HEK293 (cell line): Measurements from ENCODE around the gene SKIL.

Experiments
- CTCF ChIP-seq: fragments of 450-650 bp; formaldehyde crosslinking; IDR thresholded peaks from 2 replicates; pipeline ENCODE4 v1.5.1; 2016; ENCODE audit warnings: missing biosample characterization, missing genetic modification characterization
- GLI4 ChIP-seq: fragments of 450-650 bp; formaldehyde crosslinking; IDR thresholded peaks from 2 replicates; pipeline ENCODE4 v1.5.1; 2016; ENCODE audit warnings: missing biosample characterization, missing genetic modification characterization
- SALL2 ChIP-seq: fragments of 450-650 bp; formaldehyde crosslinking; IDR thresholded peaks from 2 replicates; pipeline ENCODE4 v1.5.0; 2017; ENCODE audit warnings: missing biosample characterization, mild to moderate bottlenecking, missing genetic modification characterization, borderline replicate concordance
- SP2 ChIP-seq: fragments of 450-650 bp; formaldehyde crosslinking; IDR thresholded peaks from 2 replicates; pipeline ENCODE4 v1.5.1; 2016; ENCODE audit warnings: missing biosample characterization, missing genetic modification characterization
- ZBTB20 ChIP-seq: fragments of 450-650 bp; formaldehyde crosslinking; IDR thresholded peaks from 2 replicates; pipeline ENCODE4 v1.5.1; 2016; ENCODE audit warnings: missing biosample characterization, missing genetic modification characterization
- ZNF24 ChIP-seq: fragments of 450-650 bp; formaldehyde crosslinking; IDR thresholded peaks from 2 replicates; pipeline ENCODE4 v1.5.1; 2016; ENCODE audit warnings: missing biosample characterization, missing genetic modification characterization
- ZNF549 ChIP-seq: fragments of 450-650 bp; IDR thresholded peaks from 2 replicates; pipeline ENCODE4 v1.5.1; 2018; ENCODE audit warnings: missing biosample characterization, missing genetic modification characterization, mild to moderate bottlenecking, inconsistent platforms, moderate library complexity
- ZNF560 ChIP-seq: fragments of 450-650 bp; formaldehyde crosslinking; IDR thresholded peaks from 2 replicates; pipeline ENCODE4 v1.5.1; 2017; ENCODE audit warnings: missing biosample characterization, missing genetic modification characterization, borderline replicate concordance
- ZNF701 ChIP-seq: fragments of 450-650 bp; formaldehyde crosslinking; IDR thresholded peaks from 2 replicates; pipeline ENCODE4 v1.5.1; 2016; ENCODE audit warnings: missing biosample characterization, missing genetic modification characterization
- ZNF707 ChIP-seq: fragments of 450-650 bp; formaldehyde crosslinking; IDR thresholded peaks from 2 replicates; pipeline ENCODE4 v1.5.1; 2016; ENCODE audit warnings: missing biosample characterization, missing genetic modification characterization
- ZNF843 ChIP-seq: fragments of 450-650 bp; formaldehyde crosslinking; IDR thresholded peaks from 2 replicates; pipeline ENCODE4 v1.5.1; 2016; ENCODE audit warnings: missing biosample characterization, missing genetic modification characterization

- TF ChIP-seq ZNF701 (tag by site-specific recombination) (no peak), ZNF560 (no peak), ZNF24 (tag by site-specific recombination) (no peak), CTCF (no peak), ZNF549 (tag by site-specific recombination) (no peak), ZNF707 (tag by site-specific recombination) (no peak), ZBTB20 (tag by site-specific recombination) (no peak), SALL2 (tag by site-specific recombination) (no peak), ZNF843 (tag by site-specific recombination) (no peak), GLI4 (no peak), SP2 (tag by site-specific recombination) (no peak)
Observed at GRCh38 chr3:170353485-170353884, 4.0 kb upstream of the SKIL start.
